HG03378 (cell line): ENCODE measurements around the gene HDAC9.

Source experiments
- ATAC-seq: cut with Tn5 transposase; IDR thresholded peaks from one replicate; pipeline ENCODE4 v1.9.1; 2021; ENCODE audit warnings: mild to moderate bottlenecking, moderate library complexity; ENCODE audit not compliant: unreplicated experiment

The HDAC9 gene

DNA sequence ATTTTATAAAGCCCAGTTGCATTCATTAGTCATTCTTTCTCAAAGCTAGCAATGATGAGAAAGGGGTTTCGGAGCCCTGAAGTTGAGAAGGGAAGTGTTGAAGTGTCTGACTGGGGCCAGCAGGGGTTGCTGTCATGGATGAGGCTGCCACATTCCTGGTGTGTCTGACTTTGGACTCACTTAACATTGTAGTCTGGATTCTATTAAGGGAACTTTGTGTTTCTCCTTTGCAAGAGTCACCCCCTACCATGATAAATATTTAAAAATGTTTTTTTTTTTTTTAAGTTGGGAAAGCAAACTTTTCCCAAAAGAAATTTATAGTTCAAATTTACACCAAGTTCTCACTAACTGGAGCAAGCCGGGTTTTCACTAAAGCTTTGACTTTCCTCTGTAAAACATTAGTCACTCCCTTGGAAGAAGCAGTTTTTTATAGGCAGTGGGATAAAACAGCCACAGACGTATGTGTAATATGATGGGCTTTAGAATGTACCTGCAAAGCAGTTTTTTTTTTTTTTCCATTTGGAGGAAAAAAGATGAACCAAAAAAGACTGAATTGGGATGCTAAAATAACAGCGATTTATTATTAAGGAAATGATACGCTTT is 378.3 kb downstream of the HDAC9 start:
- ATAC-seq, result no peak

GRCh38 chr7:18874880-18875279 is 379.3 kb downstream of the HDAC9 start:
- ATAC-seq, result no peak

- no peak for ATAC-seq
Measured at GRCh38 chr7:18877874-18878273, 382.3 kb downstream of the HDAC9 start.

DNA sequence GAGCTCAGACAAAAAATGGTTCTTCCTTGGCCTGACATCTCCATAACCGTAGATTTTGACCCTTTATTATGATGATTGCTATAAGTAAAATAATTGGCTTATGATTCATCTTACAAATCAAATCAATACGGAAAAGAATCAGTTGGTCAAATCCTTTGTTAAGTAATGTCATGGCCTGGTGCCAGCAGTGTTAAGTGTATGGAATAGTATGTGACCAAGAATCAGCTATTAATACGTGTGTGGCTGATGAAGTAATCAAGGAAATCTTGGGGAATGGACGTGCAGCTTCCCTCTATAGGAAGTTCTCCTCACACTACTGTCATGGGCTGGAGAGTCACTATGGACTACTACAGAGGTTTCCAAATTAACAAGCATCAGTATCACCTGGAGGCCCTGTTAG is 391.3 kb downstream of the HDAC9 start:
- ATAC-seq, result no peak

GRCh38 chr7:18889436-18889835 is 393.9 kb downstream of the HDAC9 start:
- ATAC-seq, result no peak

DNA sequence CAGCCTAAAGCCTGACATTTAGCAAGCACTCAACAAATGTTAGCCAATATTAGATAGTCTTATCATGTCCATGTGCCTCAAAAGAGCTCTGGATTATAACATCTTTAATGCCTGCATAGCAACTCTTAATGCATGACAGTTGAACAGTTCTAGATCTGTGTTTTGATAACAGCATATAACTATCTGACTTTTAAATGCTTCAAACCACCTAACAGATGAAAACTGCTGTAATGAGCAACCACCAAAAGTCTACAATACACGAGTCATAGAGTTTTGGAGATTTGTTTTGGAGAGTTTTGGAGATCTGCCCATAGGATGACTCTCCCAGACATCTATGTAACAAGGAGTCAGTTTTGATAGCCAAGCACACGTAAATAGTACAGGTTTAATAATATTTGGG is 394.6 kb downstream of the HDAC9 start:
- ATAC-seq, result no peak

- ATAC-seq, result no peak
Measured at GRCh38 chr7:18890885-18891621, 395.5 kb downstream of the HDAC9 start.

GRCh38 chr7:18893156-18893555 is 397.6 kb downstream of the HDAC9 start:
- no peak for ATAC-seq

- ATAC-seq, result no peak
Measured at GRCh38 chr7:18894155-18894554, 398.6 kb downstream of the HDAC9 start.

GRCh38 chr7:18895456-18895855 is 399.9 kb downstream of the HDAC9 start:
- no peak for ATAC-seq

- no peak for ATAC-seq
Measured at GRCh38 chr7:18896343-18896975, 400.9 kb downstream of the HDAC9 start.

GRCh38 chr7:18900236-18900635 is 404.7 kb downstream of the HDAC9 start:
- ATAC-seq, result no peak

DNA sequence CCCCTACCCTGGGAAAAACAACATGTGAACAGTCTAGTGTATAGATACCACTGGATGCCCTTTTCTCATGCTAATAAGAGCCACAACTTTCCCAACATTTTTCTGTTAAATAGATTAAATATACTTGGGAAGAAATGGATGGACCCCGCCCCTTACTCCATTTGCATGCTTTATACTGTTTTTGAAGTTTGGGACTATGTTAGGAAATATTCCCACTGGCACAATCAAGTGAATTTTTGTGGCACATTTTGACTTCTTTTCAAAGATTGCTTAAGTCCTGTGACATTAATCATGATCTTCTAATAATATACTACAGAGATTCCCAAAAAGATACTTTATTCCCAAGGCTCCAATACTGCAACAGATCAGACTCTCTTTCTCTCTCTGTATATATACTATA is 405.3 kb downstream of the HDAC9 start:
- ATAC-seq, result no peak

DNA sequence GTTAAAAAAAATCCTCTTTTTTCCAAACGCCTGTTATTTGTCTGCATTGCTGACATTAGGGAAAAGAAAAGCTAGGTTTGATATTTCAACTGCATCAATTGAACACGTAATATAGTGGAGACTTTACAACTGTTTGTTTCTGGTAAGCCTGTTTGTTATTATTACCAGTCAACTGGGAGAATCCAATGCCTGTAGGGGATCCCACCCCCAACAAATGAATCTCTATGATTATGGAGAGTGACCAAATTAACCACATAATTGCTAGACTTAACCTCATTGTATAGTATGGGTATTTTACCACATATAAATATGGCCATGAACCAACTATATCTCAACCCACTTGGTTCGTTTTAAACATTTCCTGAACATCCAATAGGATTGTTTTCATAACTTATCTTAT is 405.8 kb downstream of the HDAC9 start:
- ATAC-seq, result no peak

DNA sequence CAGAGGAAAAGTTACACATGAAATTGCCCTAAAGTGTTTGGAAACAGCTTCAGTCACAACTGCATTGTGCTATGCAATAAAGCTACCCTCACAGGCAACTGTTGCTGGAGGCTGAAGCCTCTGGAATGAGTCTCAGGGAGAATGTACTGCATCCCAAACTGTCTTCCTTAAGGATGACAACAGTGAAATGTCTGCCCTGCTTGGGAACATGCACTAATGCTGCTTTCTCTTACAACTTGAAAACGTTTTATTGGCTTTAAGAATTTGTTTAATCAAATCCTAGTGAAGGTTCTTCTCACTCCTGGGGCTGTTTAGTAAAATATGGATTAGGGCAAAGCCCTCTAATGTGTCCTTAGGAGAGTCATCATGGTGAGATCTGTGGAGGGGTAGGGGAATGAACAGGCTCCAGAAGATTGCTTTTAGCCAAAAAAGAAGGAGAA is 406.5 kb downstream of the HDAC9 start:
- no peak for ATAC-seq

- ATAC-seq, result no peak
Measured at GRCh38 chr7:18902892-18903291, 407.3 kb downstream of the HDAC9 start.

DNA sequence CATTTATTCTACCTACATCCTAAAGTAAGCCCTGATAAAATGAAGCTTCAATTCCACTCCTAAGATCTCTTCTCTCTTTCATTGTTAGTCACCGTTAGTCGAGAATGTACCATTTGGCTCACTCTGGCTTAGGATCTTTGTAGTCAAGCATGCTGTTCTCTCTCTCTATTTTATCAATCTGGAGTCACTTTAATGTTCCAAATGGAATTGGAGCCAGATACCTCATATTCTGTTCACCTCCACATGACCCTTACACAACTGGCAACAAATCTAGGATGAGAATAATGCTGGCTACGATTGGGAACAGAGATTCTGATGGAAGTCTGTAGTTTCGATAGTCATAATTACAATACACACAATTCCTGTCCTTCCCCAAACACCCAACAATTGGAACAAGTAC is 408.1 kb downstream of the HDAC9 start:
- no peak for ATAC-seq

- no peak for ATAC-seq
Measured at GRCh38 chr7:18905316-18905943, 409.9 kb downstream of the HDAC9 start.

DNA sequence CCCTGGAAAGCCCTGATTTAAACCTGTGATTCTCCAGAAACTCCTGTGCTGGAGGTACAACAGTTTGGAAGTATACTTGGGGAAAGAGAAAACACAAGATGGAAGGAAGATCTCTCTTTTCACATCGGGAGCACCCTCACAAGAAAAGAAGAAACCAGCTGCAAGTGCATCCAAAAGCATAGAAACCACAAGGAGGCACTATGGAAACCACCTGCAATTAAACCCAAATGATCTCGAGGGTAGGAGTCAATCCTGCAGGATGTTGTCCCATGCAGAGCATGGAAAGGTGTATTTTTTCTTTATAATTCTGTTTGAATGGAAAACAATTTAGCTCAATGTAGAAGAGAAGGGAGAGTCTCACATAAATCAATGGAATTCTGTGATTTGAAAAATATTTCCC is 411.4 kb downstream of the HDAC9 start:
- no peak for ATAC-seq

- no peak for ATAC-seq
Measured at GRCh38 chr7:18913106-18913505, 417.6 kb downstream of the HDAC9 start.

DNA sequence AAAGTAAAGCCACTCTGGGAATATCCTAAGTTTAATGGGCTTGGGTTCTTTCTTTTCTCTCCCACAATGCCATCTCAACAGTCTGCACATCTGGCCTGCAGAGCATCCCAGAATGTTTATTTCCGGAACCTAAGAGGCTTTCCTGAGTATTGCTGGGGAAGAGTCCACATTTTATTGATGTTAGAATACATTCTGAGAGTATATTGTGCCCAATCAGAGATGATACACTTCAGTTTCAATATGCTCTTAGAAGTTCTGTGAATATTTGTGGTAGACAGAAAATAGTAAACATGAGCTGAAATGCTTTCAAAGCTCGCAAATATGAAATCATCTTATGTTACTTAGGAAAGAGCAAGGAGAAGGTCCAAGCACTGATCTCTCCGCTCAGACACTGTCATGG is 421.3 kb downstream of the HDAC9 start:
- no peak for ATAC-seq

DNA sequence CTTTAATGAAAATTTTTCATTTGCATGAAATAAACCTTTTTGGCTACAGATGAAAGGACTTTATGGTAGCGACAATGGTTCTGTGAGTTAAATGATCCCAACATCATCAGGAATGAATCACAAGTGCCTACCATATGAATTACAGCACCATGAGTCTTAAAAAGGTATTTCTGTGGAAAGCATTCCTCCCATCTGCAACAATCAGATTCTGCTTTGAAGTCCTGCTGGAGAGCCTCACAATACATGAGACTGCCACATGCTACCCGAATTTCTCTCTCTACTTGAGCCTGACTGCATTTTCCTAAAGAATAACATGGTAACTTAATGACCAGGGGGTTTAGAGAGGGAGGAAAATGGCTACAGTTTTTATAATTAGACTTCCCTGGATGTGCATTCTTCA is 431.6 kb downstream of the HDAC9 start:
- no peak for ATAC-seq
